Breast epithelium (tissue), 3 donors: Measurements from ENCODE around the gene ITPKB.
"Not testable (repeated sequence)": the region's sequence is repeated elsewhere in the genome, so short reads cannot be mapped to it uniquely, and the experiment has no call there.

Source experiments
- CTCF ChIP-seq, 3 donors: fragments of 450-650 bp; IDR thresholded peaks; one replicate each; pipeline ENCODE4 v1.5.1; 2016 to 2017; ENCODE audit warnings: antibody characterized with exemption in 3 of 3, mild to moderate bottlenecking in 3 of 3, moderate library complexity in 3 of 3
- POLR2AphosphoS5 ChIP-seq, 3 donors: sonication (generic); formaldehyde crosslinking; IDR thresholded peaks; one replicate each; pipeline ENCODE4 v1.6.1; 2017; ENCODE audit warnings: antibody characterized with exemption in 3 of 3

- not testable (repeated sequence) for TF ChIP-seq POLR2AphosphoS5, CTCF (IDR thresholded peaks at IDR 0.05)
These were observed 18.5 kb downstream of the ITPKB start for GRCh38 chr1:226720574-226720973.
